GM08714 (cell line): ENCODE measurements around the gene SFXN2.
A peak's percentile ranks its signal among the peaks of the same experiment; 100 is the strongest.
"Not testable (repeated sequence)": the region's sequence is repeated elsewhere in the genome, so short reads cannot be mapped to it uniquely, and the experiment has no call there.

Experiments
- H3K4me3 ChIP-seq: fragments of 200-500 bp; sonication (Bioruptor generic); 2 replicates; pipeline ENCODE4 v1.5.1; 2014; ENCODE audit warnings: mild to moderate bottlenecking, low read length, inconsistent platforms
- ZNF274 ChIP-seq: IDR thresholded peaks from 2 replicates; pipeline ENCODE4 v1.6.1; 2012; ENCODE audit warnings: mild to moderate bottlenecking, low read depth, low read length

SFXN2 gene

DNA sequence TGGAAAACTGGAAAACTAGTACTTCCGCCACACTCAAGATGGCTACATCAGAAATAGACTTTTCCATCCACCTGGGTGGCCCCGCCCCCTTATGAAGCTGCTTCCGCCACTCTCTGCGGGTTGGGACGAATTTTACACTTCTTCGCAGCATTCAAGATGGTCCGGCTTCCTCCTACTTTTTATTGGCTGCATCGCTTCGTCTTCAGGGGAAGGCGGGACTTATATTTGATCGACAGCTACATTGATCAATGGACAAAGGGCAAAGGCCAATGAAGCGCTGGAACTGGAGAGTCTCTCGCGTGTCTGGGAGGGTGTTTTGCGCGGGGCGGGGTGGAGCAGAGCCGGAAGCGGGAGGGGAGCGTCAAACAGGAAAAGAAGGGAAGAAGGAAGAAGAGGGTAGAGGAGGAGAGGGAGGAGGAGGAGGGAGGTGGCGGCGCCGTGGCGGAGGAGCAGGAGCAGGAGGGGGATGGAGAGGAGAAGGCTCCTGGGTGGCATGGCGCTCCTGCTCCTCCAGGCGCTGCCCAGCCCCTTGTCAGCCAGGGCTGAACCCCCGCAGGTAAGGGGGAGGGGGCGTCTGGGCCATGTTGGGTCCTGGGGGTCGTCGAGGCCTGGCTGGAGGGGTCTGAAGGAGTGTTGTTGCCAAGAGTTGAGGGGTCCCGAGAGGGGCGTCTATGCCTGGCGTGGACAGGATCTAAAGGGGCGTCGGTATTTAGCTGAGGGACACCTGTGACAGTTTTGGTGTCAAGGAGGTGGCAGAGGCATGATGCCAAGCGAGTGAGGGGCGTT lies 29.3 kb downstream of the SFXN2 start, which contains the start of gene WBP1L:
Gene WBP1L (plus strand): TSS at position 361 of the 786 bp plus-strand sequence. CDS start 106 bp downstream, at position 467.
- peak within 1 kb of the TSS; percentile 89 for H3K4me3 ChIP-seq
- TF ChIP-seq ZNF274, result no peak

DNA sequence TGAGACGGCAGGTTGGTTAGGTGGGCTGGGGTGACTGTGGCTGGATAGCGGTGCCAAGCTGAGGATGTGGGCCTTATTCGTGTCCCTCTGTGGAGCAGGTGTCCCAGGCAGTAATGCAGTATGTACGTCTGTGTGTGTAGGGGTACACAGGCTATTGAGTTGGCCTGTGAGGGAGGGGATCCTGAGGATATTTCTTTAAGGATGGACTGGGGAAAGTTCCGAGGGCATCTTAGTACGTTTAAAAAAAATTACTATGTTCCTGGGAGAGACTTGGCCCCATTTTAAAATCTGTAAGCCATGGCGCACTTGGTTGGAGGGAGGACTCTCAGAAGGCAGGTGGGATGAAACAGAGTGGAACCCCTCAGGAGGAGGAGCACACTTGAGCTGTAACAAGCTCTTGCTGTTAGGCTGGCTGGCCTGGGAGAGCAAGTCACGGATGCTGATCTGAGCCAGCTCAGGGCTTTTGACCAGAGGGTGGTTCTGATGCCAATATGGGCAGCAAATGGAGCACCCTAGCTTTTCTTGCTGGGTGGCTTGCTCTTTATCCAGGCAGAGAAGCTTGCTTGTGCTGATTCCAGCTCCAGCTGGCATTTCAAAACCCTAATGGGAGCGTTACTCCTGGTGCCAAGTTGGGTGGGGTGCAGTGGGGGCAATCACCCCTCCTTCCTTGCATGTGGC lies 30.1 kb downstream of the SFXN2 start:
- peak overlapping the region; percentile 89 for H3K4me3 ChIP-seq
- TF ChIP-seq ZNF274, result no peak

DNA sequence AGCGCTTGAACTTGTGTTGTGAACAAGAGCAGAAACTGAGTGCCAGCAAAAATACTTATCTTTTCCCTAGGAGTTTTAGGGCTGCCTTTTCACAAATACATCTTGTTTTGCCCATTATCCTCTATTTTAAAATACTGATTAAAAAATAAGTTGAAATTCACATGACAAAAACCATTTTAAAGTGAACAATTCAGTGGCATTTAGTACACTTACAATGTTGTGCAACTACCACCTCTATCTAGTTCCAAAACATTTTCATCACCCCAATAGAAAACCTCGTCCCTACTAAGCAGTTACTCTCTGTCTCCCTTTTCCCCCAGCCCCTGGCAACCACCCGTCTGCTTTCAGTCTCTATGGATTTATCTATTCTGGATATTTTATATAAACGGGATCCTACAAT lies 30.7 kb downstream of the SFXN2 start:
- TF ChIP-seq ZNF274, result no peak
- peak overlapping the region; percentile 89; the same call in 1 of the 2 replicates for H3K4me3 ChIP-seq

DNA sequence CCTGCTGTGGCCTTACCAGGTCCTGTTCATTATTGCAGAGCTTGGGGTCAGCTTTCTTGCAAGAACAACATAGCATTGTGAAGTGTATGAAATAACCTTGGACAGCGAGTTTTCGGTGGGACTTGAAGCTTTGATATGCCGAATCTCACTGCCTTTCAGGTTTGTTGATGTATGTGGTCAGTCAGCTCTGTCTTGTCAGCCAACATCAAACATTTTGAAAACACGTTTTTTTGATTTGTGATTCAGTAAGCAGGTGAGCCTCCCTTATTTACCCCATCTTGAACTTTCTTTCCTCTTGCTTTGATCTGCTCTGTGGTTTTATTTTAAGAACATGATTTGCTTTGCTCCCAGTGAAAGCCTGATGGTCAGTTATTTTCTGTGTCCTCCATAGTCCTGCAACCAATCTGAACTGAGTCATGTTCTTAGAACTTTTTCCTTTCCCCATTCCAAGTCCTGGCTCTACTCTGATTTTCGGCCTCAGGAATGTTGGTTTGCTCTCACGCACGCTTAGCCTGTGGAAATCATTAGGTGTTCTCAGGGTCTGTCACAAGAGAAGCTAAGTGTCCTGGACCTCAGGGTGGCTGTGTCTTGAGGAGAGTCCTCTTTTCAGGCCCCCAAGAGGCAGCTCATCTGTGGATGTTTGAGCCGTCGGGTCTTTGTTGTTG lies 38.0 kb downstream of the SFXN2 start:
- H3K4me3 ChIP-seq, result no peak overlapping the region
- no peak for TF ChIP-seq ZNF274

DNA sequence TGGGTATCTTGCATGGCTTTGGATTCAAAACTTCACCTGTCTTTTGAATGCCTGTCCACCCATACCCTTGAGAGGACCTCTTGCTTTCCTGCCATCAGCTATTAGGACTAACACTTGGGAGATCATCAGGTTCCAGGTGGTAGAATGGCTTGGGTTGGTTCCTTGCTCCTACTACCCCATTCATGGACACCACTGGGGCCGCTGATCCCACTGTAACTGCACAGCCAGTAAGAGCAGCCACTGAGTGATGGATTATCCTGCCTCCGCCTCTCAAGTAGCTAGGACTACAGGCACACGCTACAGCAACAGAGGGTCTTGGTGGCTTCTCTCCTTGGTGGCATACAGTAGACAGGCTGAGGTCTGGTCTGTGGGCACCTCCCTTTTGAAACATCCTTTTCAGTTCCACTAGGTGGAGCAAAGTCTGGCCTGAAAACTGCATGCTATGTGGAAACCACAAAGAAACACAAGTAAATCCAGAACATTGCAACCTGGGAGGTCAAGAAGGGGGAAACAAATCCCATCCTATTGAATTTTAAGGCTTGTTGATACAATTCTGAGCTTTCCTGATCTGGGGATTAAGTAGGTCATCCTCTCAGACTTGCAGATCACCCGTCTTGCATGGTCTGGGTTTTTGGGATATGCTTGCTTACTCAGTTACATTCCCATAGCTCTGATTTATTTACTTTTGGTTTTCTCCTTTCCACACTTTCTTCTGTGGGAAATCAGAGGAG lies 38.7 kb downstream of the SFXN2 start:
- no peak for TF ChIP-seq ZNF274
- no peak overlapping the region for H3K4me3 ChIP-seq

DNA sequence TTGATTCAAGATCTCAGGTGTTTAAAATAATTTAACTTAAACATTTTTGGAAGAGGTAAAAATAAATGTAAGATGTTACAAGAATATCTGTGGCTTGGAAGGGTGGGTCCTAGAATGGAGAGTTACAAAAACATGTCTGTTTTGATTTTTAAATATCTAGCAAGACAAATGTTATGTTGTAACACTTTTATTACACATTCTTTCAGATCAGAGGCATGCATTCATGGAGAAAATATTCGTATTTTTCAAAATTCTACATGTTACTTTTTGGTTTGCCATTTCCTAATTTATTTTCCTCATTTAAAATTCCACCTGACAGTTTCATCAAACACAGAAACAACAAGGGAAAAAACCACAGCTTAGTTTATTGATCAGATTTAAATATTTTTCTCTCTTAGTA lies 39.3 kb downstream of the SFXN2 start:
- no peak for TF ChIP-seq ZNF274
- H3K4me3 ChIP-seq, result no peak overlapping the region

DNA sequence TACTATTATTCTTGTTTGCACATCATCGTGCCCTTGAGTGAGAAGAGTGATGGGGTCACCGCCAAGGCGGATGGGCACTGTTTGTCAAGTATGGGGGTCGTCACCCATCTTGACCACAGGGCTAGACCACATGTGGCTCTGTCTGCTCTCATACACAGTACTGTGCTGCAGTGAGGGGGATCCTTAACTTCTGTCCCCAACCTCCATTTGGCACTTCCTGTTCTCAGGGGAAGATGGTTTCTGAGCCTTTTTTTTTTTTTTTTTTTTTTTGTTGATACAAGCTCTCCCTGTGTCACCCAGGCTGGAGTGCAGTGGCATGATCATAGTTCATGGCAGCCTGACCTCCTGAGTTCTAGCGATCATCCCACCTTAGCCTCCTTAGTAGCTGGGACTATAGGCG lies 42.9 kb downstream of the SFXN2 start:
- H3K4me3 ChIP-seq, result no peak overlapping the region
- TF ChIP-seq ZNF274, result no peak

DNA sequence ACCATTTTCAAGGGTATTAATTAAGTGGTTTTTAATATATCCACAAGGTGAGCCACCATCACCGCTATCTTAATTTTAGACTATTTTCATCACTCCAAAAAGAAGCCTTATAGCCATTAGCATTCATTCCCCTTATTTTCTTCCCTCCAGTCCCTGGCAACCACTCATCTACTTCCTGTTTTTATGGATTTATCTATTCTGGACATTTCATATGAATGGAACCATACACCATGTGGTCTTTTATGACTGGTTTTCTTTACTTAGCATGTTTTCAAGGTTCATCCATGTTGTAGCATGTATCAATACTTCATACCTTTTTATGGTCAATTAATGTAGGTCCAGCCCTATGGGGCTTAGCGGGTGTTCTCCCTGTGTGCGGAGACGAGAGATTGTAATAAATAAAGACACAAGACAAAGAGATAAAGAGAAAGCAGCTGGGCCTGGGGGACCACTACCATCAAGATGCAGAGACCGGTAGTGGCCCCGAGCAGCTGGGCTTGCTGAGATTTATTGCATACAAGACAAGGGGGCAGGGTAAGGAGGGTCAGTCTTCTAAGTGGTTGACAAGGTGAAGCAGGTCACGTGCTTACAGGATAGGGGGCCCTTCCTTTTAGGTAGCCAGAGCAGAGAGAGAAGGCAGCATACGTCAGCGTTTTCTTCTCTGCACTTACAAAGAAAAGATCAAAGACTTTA lies 44.0 kb downstream of the SFXN2 start:
- no peak for TF ChIP-seq ZNF274
- no peak overlapping the region for H3K4me3 ChIP-seq

DNA sequence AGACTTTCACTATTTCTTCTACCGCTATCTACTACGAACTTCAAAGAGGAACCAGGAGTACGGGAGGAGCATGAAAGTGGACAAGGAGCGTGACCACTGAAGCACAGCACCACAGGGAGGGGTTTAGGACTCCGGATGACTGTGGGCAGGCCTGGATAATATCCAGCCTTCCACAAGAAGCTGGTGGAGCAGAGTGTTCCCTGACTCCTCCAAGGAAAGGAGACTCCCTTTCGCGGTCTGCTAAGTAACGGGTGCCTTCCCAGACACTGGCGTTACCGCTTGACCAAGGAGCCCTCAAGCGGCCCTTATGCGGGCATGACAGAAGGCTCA lies 44.5 kb downstream of the SFXN2 start:
- H3K4me3 ChIP-seq, result not testable (repeated sequence)

DNA sequence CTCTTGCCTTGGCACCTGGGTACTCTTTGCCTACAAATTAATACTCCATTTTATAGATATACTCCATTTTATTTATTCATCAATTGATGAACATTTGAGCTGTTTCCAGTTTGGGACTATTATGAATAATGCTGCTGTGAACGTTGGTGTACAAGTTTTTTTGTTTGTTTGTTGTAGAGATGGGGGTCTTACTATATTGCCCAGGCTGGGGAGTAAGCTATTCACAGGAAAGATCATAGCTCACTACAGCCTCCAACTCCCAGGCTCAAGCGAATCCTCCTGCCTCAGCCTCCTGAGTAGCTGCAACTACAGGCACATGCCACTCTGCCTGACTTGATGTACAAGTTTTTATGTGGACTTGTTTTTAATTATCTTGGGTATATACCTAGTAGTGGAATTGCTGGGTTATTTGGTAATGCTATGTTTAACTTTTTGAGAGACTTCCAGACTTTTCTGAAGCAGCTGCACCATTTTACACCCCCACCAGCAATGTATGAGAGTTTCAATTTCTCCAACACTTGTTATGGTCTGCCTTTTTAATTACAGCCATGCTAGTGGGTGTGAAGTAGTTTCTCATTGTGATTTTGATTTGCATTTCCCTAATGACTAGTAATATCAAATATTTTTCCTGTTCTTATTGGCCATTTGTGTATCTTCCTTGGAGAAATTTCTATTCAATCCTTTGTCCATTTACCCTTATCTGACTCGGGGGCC lies 45.2 kb downstream of the SFXN2 start:
- H3K4me3 ChIP-seq, result no peak overlapping the region
- no peak for TF ChIP-seq ZNF274

DNA sequence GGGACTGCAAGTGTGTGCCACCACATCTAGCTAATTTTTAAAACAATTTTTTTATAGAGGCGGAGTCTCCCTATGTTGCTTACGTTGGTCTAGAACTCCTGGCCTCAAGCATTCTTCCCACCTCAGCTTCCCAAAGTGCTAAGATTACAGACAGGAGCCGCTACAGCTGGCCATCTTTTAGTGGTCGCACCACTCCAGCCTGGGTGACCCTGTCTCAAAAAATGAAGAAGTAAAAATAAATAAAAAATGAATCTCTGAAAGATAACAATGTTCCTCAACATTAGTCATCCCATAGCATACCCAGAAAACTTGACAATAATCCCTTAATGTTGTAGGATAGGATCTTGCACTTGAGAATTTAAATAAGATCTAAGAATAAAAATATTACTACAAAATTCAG lies 47.5 kb downstream of the SFXN2 start:
- no peak overlapping the region for H3K4me3 ChIP-seq
- no peak for TF ChIP-seq ZNF274

DNA sequence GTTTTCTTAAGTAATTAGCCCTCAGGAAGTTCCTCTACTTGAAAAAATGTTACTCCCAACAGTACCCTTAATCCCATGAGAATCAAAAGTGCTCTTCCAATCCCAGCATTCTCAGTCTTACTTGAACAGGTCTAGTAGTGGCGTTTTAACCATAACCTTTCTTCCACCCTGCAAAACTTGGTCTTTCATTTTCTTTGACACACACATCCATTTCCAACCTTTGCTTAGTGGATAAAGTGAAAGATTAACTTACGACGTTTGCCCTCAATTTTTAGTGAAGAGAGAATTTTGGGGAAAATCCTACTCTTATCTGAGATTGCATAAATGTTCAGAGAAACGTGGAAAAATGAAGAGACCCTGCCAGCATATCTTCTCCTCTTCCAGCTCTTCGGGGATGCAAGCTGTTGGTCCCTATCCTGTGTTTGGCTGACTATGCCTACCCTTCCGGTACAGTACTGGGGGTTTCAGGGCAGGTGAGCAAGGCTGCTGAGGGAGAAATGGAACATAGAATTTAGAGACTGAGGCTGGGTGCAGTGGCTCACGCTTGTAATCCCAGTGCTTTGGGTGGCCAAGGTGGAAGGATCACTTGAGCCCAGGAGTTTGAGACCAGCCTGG lies 48.1 kb downstream of the SFXN2 start:
- H3K4me3 ChIP-seq, result no peak overlapping the region
- no peak for TF ChIP-seq ZNF274

DNA sequence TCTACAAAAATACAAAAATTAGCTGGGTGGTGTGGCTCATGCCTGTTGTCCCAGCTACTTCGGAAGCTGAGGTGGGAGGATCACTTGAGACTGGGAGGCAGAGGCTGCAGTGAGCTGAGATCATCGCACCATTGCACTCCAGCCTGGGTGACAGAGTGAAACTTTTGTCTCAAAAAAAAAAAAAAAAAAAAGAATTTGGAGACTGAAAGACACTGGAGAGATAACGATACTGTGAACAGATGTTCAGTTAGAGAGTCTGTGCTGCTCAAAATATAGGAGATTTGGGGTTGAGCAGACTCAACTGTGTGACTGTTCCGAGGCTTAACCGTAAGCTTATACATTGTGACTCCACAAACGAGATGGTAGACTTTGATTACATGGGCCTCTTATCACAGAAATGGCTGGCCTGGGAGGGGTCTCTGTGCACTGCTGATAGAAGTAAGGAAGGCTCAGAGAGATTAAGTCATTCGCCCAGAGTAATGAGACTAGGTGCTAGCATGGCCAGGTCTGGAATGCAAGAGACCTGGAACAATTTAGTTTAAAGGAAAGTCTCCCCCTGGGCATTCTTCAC lies 48.7 kb downstream of the SFXN2 start:
- no peak for TF ChIP-seq ZNF274

More for the DNA sequence above, 48.7 kb downstream of the SFXN2 start:
- H3K4me3 ChIP-seq, result no peak overlapping the region
